HG03175 (cell line): Measurements from ENCODE around the gene SLC26A8.
"Not testable (repeated sequence)": the region's sequence is repeated elsewhere in the genome, so short reads cannot be mapped to it uniquely, and the experiment has no call there.

Experiments
- ATAC-seq: cut with Tn5 transposase; IDR thresholded peaks from one replicate; pipeline ENCODE4 v1.9.1; 2021; ENCODE audit warnings: mild to moderate bottlenecking, moderate library complexity; ENCODE audit not compliant: unreplicated experiment

SLC26A8 gene

GRCh38 chr6:35948725-35949124 lies 75.7 kb downstream of the SLC26A8 start:
- no peak for ATAC-seq

DNA sequence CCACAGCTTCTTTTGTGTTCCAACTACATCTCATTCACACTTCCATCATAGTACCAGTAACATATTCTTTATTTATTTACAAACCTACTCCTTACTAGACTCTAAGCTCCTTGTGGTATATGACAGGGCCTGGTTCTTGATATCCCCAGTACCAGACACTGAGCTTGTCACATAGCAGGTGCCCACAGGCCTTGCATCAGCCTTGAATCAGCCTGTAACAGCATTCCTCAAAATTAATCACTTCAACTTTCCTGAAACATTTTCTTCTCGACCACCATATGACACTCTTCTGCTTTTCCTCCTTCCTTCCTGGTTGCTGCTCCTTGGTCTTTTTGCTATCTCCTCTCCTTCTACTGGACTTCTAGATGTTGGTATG lies 78.8 kb downstream of the SLC26A8 start:
- ATAC-seq: no peak

DNA sequence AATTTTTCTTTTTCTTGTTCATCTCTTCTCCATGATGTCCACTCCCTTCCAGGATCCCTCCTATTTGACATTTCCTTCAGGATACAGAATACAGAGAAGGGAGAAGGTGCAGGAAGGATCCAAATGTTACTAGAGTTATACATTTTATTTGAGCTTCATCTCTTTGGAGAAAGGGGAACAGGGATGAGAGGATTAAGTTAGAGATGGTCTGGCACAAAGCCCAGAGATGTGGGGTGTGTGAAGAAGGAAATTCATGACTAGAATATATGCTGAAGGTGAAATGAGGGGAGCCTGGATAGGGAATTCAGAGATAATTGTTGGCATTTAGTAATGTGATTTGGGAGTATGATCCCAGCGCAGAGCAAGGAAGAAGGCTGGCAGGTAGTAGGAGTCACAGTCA lies 81.1 kb downstream of the SLC26A8 start:
- no peak for ATAC-seq

DNA sequence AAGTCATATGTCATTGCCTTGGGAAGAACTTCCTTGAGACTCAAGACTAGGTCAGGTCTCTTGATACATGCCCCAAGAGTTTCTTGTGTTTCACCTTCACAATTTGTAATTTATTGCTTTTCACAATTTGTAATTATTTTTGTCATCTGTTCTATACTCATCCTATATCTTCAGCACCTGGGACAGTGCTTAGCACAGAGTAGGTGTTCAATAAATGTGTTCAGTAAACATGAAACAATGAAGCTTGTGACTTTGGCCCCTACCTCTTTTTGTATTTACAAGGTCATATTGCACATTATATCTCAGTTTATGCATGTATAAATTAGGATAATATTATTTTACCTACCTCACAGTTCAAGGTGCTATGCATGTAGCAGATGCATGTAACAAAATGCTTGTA lies 82.1 kb downstream of the SLC26A8 start:
- ATAC-seq: no peak

- not testable (repeated sequence) for ATAC-seq
Observed at GRCh38 chr6:35941170-35941569, 83.3 kb downstream of the SLC26A8 start.

DNA sequence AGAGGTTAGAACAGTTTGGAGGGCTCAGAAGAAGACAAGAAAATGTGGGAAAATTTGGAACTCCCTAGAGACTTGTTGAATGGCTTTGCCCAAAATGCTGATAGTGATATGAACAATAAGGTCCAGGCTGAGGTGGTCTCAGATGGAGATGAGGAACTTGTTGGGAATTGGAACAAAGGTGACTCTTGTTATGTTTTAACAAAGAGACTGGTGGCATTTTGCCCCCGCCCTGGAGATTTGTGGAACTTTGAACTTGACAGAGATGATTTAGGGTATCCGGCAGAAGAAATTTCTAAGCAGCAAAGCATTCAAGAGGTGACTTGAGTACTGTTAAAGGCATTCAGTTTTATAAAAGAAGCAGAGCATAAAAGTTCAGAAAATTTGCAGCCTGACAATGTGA lies 84.4 kb downstream of the SLC26A8 start:
- not testable (repeated sequence) for ATAC-seq

- ATAC-seq: not testable (repeated sequence)
Observed at GRCh38 chr6:35939259-35939658, 85.2 kb downstream of the SLC26A8 start.

- no peak for ATAC-seq
Observed at GRCh38 chr6:35936681-35937359, 87.6 kb downstream of the SLC26A8 start.

GRCh38 chr6:35935469-35935868 lies 89.0 kb downstream of the SLC26A8 start:
- no peak for ATAC-seq

- no peak for ATAC-seq
Observed at GRCh38 chr6:35933844-35934243, 90.6 kb downstream of the SLC26A8 start.

DNA sequence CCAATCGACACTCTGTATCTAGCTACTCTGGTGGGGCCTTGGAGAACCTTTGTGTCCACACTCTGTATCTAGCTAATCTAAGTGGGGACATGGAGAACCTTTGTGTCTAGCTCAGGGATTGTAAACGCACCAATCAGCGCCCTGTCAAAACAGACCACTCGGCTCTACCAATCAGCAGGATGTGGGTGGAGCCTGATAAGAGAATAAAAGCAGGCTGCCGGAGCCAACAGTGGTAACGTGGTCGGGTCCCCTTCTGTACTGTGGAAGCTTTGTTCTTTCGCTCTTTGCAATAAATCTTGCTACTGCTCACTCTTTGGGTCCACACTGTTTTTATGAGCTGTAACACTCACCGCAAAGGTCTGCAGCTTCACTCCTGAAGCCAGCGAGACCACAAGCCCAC lies 92.6 kb downstream of the SLC26A8 start:
- not testable (repeated sequence) for ATAC-seq

- no peak for ATAC-seq
Observed at GRCh38 chr6:35931120-35931561, 93.3 kb downstream of the SLC26A8 start.

DNA sequence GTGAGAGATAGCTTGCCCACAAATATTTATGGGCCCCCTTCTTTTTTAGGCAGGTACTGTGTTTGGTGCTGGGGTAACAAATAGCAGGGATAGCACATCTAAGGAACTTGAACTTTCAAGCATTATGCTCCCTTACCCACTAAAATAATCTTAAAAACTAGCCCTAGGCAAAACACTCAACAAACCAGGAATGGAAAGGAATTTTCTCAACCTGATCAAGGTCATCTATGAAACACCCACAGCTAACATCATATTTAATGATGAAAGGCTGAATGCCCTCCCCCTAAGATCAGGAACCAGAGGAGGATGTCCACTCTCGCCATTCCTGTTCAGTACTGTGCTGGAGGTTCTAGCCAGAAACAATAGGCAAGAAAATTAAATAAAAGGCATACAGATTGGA lies 94.8 kb downstream of the SLC26A8 start:
- ATAC-seq: no peak

GRCh38 chr6:35926509-35927215 lies 97.8 kb downstream of the SLC26A8 start:
- ATAC-seq: no peak

- no peak for ATAC-seq
Observed at GRCh38 chr6:35925961-35926360, 98.5 kb downstream of the SLC26A8 start.

DNA sequence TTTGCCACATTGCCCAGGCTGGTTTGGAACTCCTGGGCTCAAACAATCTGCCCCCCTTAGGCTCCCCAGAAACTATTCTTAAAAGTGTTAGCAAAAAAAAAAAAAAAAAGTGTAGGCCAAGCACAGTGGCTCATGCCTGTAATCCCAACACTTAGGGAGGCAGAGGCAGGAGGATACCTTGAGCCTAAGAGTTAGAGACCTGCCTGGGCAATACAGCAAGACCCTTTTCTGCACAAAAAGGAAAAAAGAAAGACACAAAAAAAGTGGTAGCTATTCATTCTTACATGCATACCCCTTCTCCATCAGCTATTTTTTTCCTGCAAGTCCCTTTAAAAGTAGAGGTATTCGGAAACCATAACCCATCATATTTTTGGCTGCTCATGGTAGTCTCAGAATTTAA lies 100.3 kb downstream of the SLC26A8 start:
- ATAC-seq: no peak

DNA sequence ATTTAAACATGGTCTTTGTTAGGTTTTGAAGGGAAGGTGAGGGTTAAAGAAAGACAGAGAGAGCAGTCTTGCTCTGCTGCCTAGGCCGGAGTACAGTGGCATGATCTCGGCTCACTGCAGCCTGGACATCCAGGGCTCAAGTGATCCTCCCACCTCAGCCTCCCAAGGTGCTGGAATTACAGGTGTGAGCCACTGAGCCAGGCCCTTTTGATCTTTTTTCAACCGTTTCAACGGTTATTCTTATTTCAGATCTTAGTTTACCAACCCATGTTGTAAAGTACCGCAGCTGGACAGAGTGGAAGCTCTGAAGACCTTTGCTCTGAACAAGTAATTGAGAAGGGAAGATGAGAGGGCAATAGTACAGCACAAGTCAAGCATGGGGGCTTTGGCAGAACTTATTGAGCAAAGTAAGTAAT lies 102.3 kb downstream of the SLC26A8 start:
- ATAC-seq: no peak

- ATAC-seq: peak; percentile 84
Observed at GRCh38 chr6:35920793-35921732, 103.4 kb downstream of the SLC26A8 start, which contains the start of gene SRPK1. Gene SRPK1, minus strand, starts transcription at chr6:35921098. Its CDS starts 42 bp downstream, at chr6:35921056.

DNA sequence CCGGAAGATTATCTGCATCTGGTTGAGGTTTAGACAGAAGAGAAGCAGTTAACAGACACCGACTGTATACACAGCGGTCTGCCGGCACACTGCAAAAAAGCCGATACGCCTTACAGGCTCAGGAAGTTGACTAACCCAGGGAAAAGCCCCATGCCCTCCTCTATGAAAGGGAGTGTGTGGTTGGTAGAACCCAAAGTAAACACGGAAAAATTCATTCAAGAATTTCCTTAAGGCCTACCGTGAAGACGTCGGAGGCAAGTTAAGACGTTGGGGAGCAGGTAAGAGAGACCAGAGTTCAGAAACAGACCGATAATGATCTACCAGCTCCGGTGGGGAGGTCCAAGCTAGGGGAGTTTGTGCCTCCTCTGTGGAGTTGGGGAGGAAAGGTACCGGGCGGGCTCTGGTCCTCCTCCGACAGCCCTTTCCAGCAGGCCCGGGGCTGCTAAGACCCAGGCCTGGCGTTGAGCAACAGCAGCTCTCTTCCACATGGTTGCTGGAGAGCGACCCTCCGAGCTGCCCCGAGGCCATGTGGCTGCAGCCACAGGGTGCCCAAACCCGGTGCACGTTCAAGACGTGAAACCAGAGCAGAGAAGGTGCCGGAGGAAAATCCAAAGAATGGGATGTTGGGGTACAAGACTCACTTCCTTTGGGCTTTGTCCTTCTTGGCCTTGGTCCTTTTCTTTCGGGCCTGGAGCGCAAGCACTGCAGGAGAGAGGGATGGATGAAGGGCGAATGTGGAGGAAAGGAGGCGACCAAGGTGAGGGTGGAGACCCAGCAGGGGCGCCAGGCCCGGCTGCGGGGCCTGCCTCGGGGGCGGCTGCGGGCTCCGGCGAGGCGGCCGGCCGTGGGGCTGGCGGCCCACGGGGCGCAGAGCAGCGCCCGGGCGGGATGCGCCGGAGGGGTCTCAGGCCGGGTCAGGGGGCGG lies 104.4 kb downstream of the SLC26A8 start:
- peak; percentile 15 for ATAC-seq
